ENCODE data around the gene PLEKHH1. TPM values are rescaled to one million over a fixed set of nuclear protein-coding genes. Genes with fewer than 3 reads are reported as not detected.

Gene PLEKHH1
- total and polyA plus RNA-seq, 2 experiments from 2014 or later: 18.0 to 29.9 TPM

GRCh38 chr14:67574156-67574555, 41.1 kb downstream of the PLEKHH1 start:
- no peak for DNase-seq (ENCODE audit: low read depth in 1 of 2, low spot score in 1 of 2)
- TF ChIP-seq CTCF (IDR thresholded peaks at IDR 0.05; ENCODE audit: low read depth, low read length): no peak
- Histone ChIP-seq H3K36me3 (peaks cover 9% of the 10 kb centered on the region), H3K27me3 (no peaks in the 10 kb centered on the region), H3K27ac (no peak overlapping the region), H3K4me3 (no peak overlapping the region), H3K4me1 (ENCODE audit: low read depth) (no peaks in the 10 kb centered on the region), H3K9me3 (ENCODE audit: low read depth) (no peaks in the 10 kb centered on the region)

GRCh38 chr14:67574806-67575205, 41.7 kb downstream of the PLEKHH1 start:
- TF ChIP-seq CTCF (IDR thresholded peaks at IDR 0.05; ENCODE audit: low read depth, low read length): no peak
- Histone ChIP-seq H3K4me3 (no peak overlapping the region), H3K9me3 (ENCODE audit: low read depth) (no peaks in the 10 kb centered on the region), H3K36me3 (peaks cover 14% of the 10 kb centered on the region), H3K27me3 (no peaks in the 10 kb centered on the region), H3K27ac (no peak overlapping the region), H3K4me1 (ENCODE audit: low read depth) (no peaks in the 10 kb centered on the region)
- no peak for DNase-seq (ENCODE audit: low read depth in 1 of 2, low spot score in 1 of 2)

GRCh38 chr14:67575684-67576083, 42.6 kb downstream of the PLEKHH1 start:
- TF ChIP-seq CTCF (IDR thresholded peaks at IDR 0.05; ENCODE audit: low read depth, low read length): no peak
- no peaks in the 10 kb centered on the region for H3K4me1 ChIP-seq (ENCODE audit: low read depth)
- H3K27ac ChIP-seq: no peak overlapping the region
- H3K9me3 ChIP-seq (ENCODE audit: low read depth): no peaks in the 10 kb centered on the region
- H3K4me3 ChIP-seq: no peak overlapping the region
- no peak for DNase-seq (ENCODE audit: low read depth in 1 of 2, low spot score in 1 of 2)
- H3K27me3 ChIP-seq: no peaks in the 10 kb centered on the region
- H3K36me3 ChIP-seq: peaks cover 14% of the 10 kb centered on the region

- Histone ChIP-seq H3K36me3 (peaks cover 14% of the 10 kb centered on the region), H3K27ac (no peak overlapping the region), H3K4me3 (no peak overlapping the region), H3K4me1 (ENCODE audit: low read depth) (no peaks in the 10 kb centered on the region), H3K9me3 (ENCODE audit: low read depth) (no peaks in the 10 kb centered on the region), H3K27me3 (no peaks in the 10 kb centered on the region)
- no peak for DNase-seq (ENCODE audit: low read depth in 1 of 2, low spot score in 1 of 2)
- no peak for TF ChIP-seq CTCF (IDR thresholded peaks at IDR 0.05; ENCODE audit: low read depth, low read length)
These were observed 43.3 kb downstream of the PLEKHH1 start for GRCh38 chr14:67576216-67576955.

GRCh38 chr14:67577181-67577808, 44.2 kb downstream of the PLEKHH1 start:
- Histone ChIP-seq H3K4me3 (no peak overlapping the region), H3K27ac (no peak overlapping the region), H3K9me3 (ENCODE audit: low read depth) (no peaks in the 10 kb centered on the region), H3K27me3 (no peaks in the 10 kb centered on the region), H3K36me3 (peaks cover 14% of the 10 kb centered on the region), H3K4me1 (ENCODE audit: low read depth) (no peaks in the 10 kb centered on the region)
- no peak for TF ChIP-seq CTCF (IDR thresholded peaks at IDR 0.05; ENCODE audit: low read depth, low read length)
- DNase-seq (ENCODE audit: low read depth in 1 of 2, low spot score in 1 of 2): no peak

Data from cardiac muscle cell (in vitro differentiated cells and primary cell).